ENCODE measurements around the gene PPIP5K1.
"Not testable (repeated sequence)": the region's sequence is repeated elsewhere in the genome, so short reads cannot be mapped to it uniquely, and the experiment has no call there.

PPIP5K1 gene

DNA sequence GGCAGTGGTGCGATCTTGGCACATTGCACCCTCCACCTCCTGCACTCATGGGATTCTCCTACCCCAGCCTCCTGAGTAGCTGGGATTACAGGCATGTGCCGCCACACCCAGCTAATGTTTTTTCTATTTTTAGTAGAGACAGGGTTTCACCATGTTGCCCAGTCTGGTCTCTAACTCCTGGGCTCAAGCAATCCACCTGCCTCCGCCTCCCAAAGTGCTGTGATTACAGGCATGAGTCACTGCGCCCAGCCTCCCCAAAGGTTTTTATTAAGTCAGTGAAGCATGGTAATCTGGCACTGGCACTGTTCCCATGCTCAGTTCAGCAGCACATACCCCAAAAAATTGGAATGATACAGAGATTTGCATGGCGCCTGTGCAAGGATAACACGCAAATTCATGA is 12.2 kb upstream of the PPIP5K1 start:
- not testable (repeated sequence) for H3K9me3 ChIP-seq (ENCODE audit: control extremely low read depth in 1 of 5, control insufficient read depth in 4 of 5, insufficient read depth in 2 of 5, low read depth in 1 of 5, low read length in 4 of 5)

DNA sequence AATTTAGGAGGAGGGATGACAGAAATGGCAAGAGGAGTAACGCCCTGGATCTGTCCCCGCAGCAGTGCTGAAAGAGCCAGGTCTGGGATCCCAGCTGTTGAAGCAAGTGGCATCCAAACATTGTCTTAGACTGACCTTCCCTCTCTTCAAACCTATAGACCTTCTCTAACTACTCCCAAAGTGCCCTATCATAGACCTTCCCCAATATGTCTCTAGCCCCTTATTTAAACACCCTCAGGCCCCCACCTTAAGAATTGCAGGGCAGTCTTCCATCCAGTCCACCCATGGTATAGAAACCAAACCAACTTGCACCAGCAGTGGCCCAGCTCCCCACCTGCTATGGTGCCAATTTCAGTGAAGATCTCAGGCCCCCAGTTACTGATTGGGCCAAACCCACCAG is 10.2 kb upstream of the PPIP5K1 start:
- H3K27me3 ChIP-seq (replicated peaks in 2 of 5; ENCODE audit: control insufficient read depth in 4 of 5, insufficient read depth in 5 of 5, low read length in 4 of 5); H3K4me3 ChIP-seq (ENCODE audit: control insufficient read depth in 1 of 7, extremely low read depth in 1 of 7, insufficient read depth in 4 of 7, low read depth in 2 of 7, low read length in 6 of 7); H3K4me1 ChIP-seq (ENCODE audit: control extremely low read depth in 1 of 4, control insufficient read depth in 4 of 4, insufficient read depth in 4 of 4, low read length in 3 of 4); DNase-seq; H3K27ac ChIP-seq (ENCODE audit: insufficient read depth in 1 of 2, low read depth in 1 of 2, low read length in 2 of 2, poor library complexity in 1 of 2, severe bottlenecking in 2 of 2); POLR2A ChIA-PET; CTCF ChIA-PET; H3K9me3 ChIP-seq (ENCODE audit: control extremely low read depth in 1 of 5, control insufficient read depth in 4 of 5, insufficient read depth in 2 of 5, low read depth in 1 of 5, low read length in 4 of 5); H3K36me3 ChIP-seq (ENCODE audit: control insufficient read depth in 4 of 4, insufficient read depth in 4 of 4, low read length in 3 of 4): not testable (repeated sequence)
- no CpG with 5 or more reads among the region's 2 CpGs for WGBS (ENCODE audit: insufficient coverage)

More for the DNA sequence above, 12.2 kb upstream of the PPIP5K1 start:
- H3K4me3 ChIP-seq (ENCODE audit: control insufficient read depth in 1 of 7, extremely low read depth in 1 of 7, insufficient read depth in 4 of 7, low read depth in 2 of 7, low read length in 6 of 7); H3K36me3 ChIP-seq (ENCODE audit: control insufficient read depth in 4 of 4, insufficient read depth in 4 of 4, low read length in 3 of 4); CTCF ChIA-PET; H3K27me3 ChIP-seq (replicated peaks in 2 of 5; ENCODE audit: control insufficient read depth in 4 of 5, insufficient read depth in 5 of 5, low read length in 4 of 5); POLR2A ChIA-PET; DNase-seq; H3K4me1 ChIP-seq (ENCODE audit: control extremely low read depth in 1 of 4, control insufficient read depth in 4 of 4, insufficient read depth in 4 of 4, low read length in 3 of 4); H3K27ac ChIP-seq (ENCODE audit: insufficient read depth in 1 of 2, low read depth in 1 of 2, low read length in 2 of 2, poor library complexity in 1 of 2, severe bottlenecking in 2 of 2): not testable (repeated sequence)
- WGBS (ENCODE audit: insufficient coverage) = 96% methylated on average over 6 of the region's 6 CpGs

DNA sequence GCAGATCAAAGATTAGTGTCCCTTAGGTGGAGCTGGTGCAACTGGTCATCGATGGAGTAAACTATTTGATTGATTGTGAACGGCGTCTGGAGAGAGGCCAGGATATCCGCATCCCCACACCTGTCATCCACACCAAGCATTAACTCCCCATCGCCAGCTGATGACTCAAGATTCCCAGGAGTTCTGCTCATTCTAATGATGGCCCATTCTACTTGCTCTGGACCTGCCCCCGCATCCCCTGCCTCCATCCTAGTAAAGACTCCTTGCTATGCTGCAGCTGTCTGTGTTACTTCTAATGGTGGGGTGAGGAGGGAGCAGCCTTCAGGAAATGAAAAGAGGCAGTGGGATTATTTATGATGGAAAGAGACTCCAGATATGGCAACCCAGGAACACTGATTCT is 9.1 kb upstream of the PPIP5K1 start:
- CTCF ChIA-PET; H3K27ac ChIP-seq (ENCODE audit: insufficient read depth in 1 of 2, low read depth in 1 of 2, low read length in 2 of 2, poor library complexity in 1 of 2, severe bottlenecking in 2 of 2); POLR2A ChIA-PET; H3K9me3 ChIP-seq (ENCODE audit: control extremely low read depth in 1 of 5, control insufficient read depth in 4 of 5, insufficient read depth in 2 of 5, low read depth in 1 of 5, low read length in 4 of 5); H3K27me3 ChIP-seq (replicated peaks in 2 of 5; ENCODE audit: control insufficient read depth in 4 of 5, insufficient read depth in 5 of 5, low read length in 4 of 5); H3K36me3 ChIP-seq (ENCODE audit: control insufficient read depth in 4 of 4, insufficient read depth in 4 of 4, low read length in 3 of 4); H3K4me1 ChIP-seq (ENCODE audit: control extremely low read depth in 1 of 4, control insufficient read depth in 4 of 4, insufficient read depth in 4 of 4, low read length in 3 of 4); H3K4me3 ChIP-seq (ENCODE audit: control insufficient read depth in 1 of 7, extremely low read depth in 1 of 7, insufficient read depth in 4 of 7, low read depth in 2 of 7, low read length in 6 of 7); DNase-seq: not testable (repeated sequence)
- no CpG with 5 or more reads among the region's 6 CpGs for WGBS (ENCODE audit: insufficient coverage)

DNA sequence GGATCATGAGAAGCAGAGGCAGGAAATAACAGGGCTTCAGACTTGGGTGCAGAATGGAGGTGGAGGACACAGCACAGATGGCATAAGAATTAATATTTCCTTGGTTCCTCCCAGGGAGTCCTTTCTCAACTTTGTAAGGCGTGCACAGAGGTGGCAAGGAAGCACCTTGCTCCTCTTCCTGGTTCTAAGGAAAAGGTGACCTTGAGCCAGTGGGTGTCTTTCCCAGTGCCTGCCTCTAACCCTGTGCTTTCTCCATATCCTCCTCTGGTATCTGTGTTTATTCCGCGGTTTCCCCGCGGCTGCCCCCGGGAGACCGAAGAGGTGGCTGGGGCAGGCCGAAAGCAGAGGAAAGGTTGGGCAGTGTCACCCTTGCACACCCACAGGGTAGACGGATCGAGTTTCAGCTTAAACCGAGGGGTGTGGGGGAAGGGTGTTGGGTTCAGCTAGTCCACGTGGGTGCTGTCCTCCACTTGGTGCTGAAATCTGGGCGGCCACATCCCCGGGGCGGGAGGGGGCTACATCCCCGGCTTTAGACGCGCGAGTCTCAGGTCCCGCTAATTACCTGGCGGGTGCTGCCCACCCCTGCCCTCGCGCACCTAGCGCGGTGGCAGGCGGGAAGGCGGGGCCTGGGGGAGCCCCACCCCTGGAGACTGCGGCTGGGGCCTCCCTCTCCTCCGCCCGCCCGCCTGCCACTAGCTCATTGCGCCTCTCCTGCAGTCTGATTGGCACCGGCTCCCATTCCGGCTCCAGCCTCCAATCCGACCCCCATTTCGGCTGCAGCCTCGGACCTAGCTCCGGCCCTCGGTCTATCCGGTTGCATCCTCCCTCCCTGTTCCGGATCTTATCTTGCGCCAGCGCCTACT is 3.6 kb upstream of the PPIP5K1 start, which contains the start of gene CKMT1B:
Gene CKMT1B, plus strand, starts transcription at position 700 of the 863 bp plus-strand sequence. CDS start 192 bp downstream, outside the sequence.
- no CpG with 5 or more reads among the region's 43 CpGs for WGBS (ENCODE audit: insufficient coverage)
- CTCF ChIA-PET; H3K9me3 ChIP-seq (ENCODE audit: control extremely low read depth in 1 of 5, control insufficient read depth in 4 of 5, insufficient read depth in 2 of 5, low read depth in 1 of 5, low read length in 4 of 5); H3K4me1 ChIP-seq (ENCODE audit: control extremely low read depth in 1 of 4, control insufficient read depth in 4 of 4, insufficient read depth in 4 of 4, low read length in 3 of 4); H3K36me3 ChIP-seq (ENCODE audit: control insufficient read depth in 4 of 4, insufficient read depth in 4 of 4, low read length in 3 of 4); DNase-seq; H3K27ac ChIP-seq (ENCODE audit: insufficient read depth in 1 of 2, low read depth in 1 of 2, low read length in 2 of 2, poor library complexity in 1 of 2, severe bottlenecking in 2 of 2); H3K4me3 ChIP-seq (ENCODE audit: control insufficient read depth in 1 of 7, extremely low read depth in 1 of 7, insufficient read depth in 4 of 7, low read depth in 2 of 7, low read length in 6 of 7); H3K27me3 ChIP-seq (replicated peaks in 2 of 5; ENCODE audit: control insufficient read depth in 4 of 5, insufficient read depth in 5 of 5, low read length in 4 of 5); POLR2A ChIA-PET: not testable (repeated sequence)

DNA sequence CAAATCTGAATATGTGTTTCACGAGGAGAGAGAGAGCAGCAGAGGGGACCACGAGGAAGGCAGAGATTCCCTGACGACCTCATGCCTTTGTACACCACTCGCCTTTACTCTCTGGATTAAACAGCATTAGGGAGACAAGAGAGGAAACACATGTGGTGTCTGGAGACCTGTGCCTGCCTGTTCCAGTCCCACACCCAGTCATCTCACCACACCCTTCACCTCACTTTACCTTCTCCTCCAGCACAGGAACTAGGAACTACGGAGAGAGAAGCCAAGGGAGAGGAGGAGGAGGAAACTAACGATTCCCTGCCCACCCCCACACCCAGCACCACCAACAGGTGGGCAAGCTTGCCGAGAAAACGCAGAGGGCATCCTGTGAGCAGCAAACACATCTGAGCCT is 2.8 kb upstream of the PPIP5K1 start:
- H3K4me1 ChIP-seq (ENCODE audit: control extremely low read depth in 1 of 4, control insufficient read depth in 4 of 4, insufficient read depth in 4 of 4, low read length in 3 of 4); H3K9me3 ChIP-seq (ENCODE audit: control extremely low read depth in 1 of 5, control insufficient read depth in 4 of 5, insufficient read depth in 2 of 5, low read depth in 1 of 5, low read length in 4 of 5); H3K36me3 ChIP-seq (ENCODE audit: control insufficient read depth in 4 of 4, insufficient read depth in 4 of 4, low read length in 3 of 4); H3K27me3 ChIP-seq (replicated peaks in 2 of 5; ENCODE audit: control insufficient read depth in 4 of 5, insufficient read depth in 5 of 5, low read length in 4 of 5); POLR2A ChIA-PET; DNase-seq; H3K27ac ChIP-seq (ENCODE audit: insufficient read depth in 1 of 2, low read depth in 1 of 2, low read length in 2 of 2, poor library complexity in 1 of 2, severe bottlenecking in 2 of 2); H3K4me3 ChIP-seq (ENCODE audit: control insufficient read depth in 1 of 7, extremely low read depth in 1 of 7, insufficient read depth in 4 of 7, low read depth in 2 of 7, low read length in 6 of 7); CTCF ChIA-PET: not testable (repeated sequence)
- WGBS (ENCODE audit: insufficient coverage) = no CpG with 5 or more reads among the region's 8 CpGs

DNA sequence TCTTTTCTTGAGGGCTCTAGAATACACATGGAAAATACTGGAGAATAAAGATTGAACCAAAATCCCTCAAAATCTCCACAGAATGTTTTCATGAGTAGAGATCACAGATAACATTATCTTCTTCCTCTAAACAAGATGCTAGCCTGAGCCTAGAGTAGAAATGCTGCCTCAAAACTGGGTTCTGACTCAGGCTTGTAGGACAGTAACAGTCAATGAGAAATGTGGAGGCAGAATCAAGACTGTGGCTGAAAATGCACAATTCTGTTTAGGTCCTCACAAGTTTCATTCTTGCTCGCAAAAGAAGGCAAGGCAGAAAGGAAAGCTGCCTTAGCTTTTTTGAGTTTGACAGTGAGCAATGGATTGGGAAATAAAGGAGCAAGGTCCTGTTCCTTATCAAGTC is 15.4 kb downstream of the PPIP5K1 start:
- POLR2A ChIA-PET; H3K27ac ChIP-seq (ENCODE audit: insufficient read depth in 1 of 2, low read depth in 1 of 2, low read length in 2 of 2, poor library complexity in 1 of 2, severe bottlenecking in 2 of 2); DNase-seq; CTCF ChIA-PET; H3K4me1 ChIP-seq (ENCODE audit: control extremely low read depth in 1 of 4, control insufficient read depth in 4 of 4, insufficient read depth in 4 of 4, low read length in 3 of 4); H3K36me3 ChIP-seq (ENCODE audit: control insufficient read depth in 4 of 4, insufficient read depth in 4 of 4, low read length in 3 of 4); H3K4me3 ChIP-seq (ENCODE audit: control insufficient read depth in 1 of 7, extremely low read depth in 1 of 7, insufficient read depth in 4 of 7, low read depth in 2 of 7, low read length in 6 of 7); H3K9me3 ChIP-seq (ENCODE audit: control extremely low read depth in 1 of 5, control insufficient read depth in 4 of 5, insufficient read depth in 2 of 5, low read depth in 1 of 5, low read length in 4 of 5); H3K27me3 ChIP-seq (replicated peaks in 2 of 5; ENCODE audit: control insufficient read depth in 4 of 5, insufficient read depth in 5 of 5, low read length in 4 of 5): not testable (repeated sequence)
- WGBS (ENCODE audit: insufficient coverage) = no CpG with 5 or more reads among the region's 1 CpG

DNA sequence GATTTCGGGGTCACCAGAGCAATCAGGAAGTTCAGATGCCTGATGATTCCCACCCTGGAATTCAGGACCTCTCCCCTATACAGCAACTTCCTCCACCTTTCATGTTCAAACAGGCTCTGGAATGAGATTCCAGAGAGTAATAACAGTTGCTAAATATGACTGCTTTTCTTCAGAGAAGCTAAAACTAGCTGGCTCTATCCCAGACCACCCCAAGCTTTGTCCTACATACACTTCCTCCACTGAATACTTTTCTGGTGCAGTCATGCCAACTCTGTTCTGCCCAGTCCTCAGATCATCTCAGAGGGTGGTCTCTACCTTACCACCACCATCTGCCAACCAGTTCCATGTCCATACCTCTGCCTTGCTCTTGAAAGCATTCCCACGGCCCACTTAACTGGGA is 23.4 kb downstream of the PPIP5K1 start:
- no CpG with 5 or more reads among the region's 2 CpGs for WGBS (ENCODE audit: insufficient coverage)
- H3K4me1 ChIP-seq (ENCODE audit: control extremely low read depth in 1 of 4, control insufficient read depth in 4 of 4, insufficient read depth in 4 of 4, low read length in 3 of 4); H3K9me3 ChIP-seq (ENCODE audit: control extremely low read depth in 1 of 5, control insufficient read depth in 4 of 5, insufficient read depth in 2 of 5, low read depth in 1 of 5, low read length in 4 of 5); H3K36me3 ChIP-seq (ENCODE audit: control insufficient read depth in 4 of 4, insufficient read depth in 4 of 4, low read length in 3 of 4); POLR2A ChIA-PET; CTCF ChIA-PET; H3K27me3 ChIP-seq (replicated peaks in 2 of 5; ENCODE audit: control insufficient read depth in 4 of 5, insufficient read depth in 5 of 5, low read length in 4 of 5); H3K4me3 ChIP-seq (ENCODE audit: control insufficient read depth in 1 of 7, extremely low read depth in 1 of 7, insufficient read depth in 4 of 7, low read depth in 2 of 7, low read length in 6 of 7); H3K27ac ChIP-seq (ENCODE audit: insufficient read depth in 1 of 2, low read depth in 1 of 2, low read length in 2 of 2, poor library complexity in 1 of 2, severe bottlenecking in 2 of 2); DNase-seq: not testable (repeated sequence)

Measured in common myeloid progenitor, CD34-positive (primary cell).